Measurements from ENCODE around the gene TYMS.

TYMS gene

DNA sequence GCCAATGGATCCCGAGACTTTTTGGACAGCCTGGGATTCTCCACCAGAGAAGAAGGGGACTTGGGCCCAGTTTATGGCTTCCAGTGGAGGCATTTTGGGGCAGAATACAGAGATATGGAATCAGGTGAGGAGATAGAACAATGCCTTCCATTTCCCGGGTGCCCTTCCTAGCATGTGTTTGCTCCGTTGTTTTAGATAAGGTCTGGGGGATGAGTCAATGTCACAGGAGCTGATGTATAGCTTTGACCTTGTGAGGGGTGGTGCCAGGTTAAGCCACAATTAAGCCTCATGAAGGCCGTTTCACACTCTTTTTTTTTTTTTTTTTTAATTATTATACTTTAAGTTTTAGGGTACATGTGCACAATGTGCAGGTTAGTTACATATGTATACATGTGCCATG lies 4.7 kb downstream of the TYMS start:
- Histone ChIP-seq H3K27ac (ENCODE audit: low read depth, low read length) (no peak overlapping the region), H3K4me3 (ENCODE audit: low read depth, low read length) (no peak overlapping the region), H3K4me1 (ENCODE audit: control insufficient read depth, insufficient read depth, low read length) (peaks cover 7% of the 10 kb centered on the region; the same call in 1 of the 2 replicates), H3K9me3 (ENCODE audit: control insufficient read depth, insufficient read depth, low read depth, low read length) (peaks cover 8% of the 10 kb centered on the region; the same call in 1 of the 2 replicates), H3K27me3 (ENCODE audit: control insufficient read depth, insufficient read depth, low read length) (no peaks in the 10 kb centered on the region), H3K36me3 (ENCODE audit: control insufficient read depth, insufficient read depth, low read length) (peaks cover 50% of the 10 kb centered on the region), H3K9ac (ENCODE audit: low read length) (no peak overlapping the region)

DNA sequence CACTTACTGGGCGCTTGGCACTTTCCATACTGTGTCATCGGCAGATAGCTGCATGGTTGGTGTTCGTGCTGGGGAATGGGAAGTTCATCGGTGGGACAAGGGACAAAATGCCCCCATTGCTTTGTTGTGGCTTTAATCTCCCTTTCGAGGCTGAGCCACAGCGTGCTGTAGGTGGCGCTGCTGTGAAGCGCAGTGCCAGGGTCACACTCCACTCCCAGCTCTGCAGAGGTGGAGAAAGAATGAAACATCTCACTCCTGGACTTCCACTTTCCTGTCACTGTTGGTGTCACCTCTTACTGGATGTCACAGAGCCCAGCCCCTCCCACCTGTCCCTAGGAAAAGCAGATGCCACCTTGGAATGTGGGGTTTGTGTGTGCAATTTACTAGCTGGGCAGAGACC lies 8.7 kb downstream of the TYMS start:
- Histone ChIP-seq H3K9ac (ENCODE audit: low read length) (no peak overlapping the region), H3K4me3 (ENCODE audit: low read depth, low read length) (no peak overlapping the region), H3K4me1 (ENCODE audit: control insufficient read depth, insufficient read depth, low read length) (no peaks in the 10 kb centered on the region), H3K27me3 (ENCODE audit: control insufficient read depth, insufficient read depth, low read length) (no peaks in the 10 kb centered on the region), H3K36me3 (ENCODE audit: control insufficient read depth, insufficient read depth, low read length) (peaks cover 65% of the 10 kb centered on the region), H3K9me3 (ENCODE audit: control insufficient read depth, insufficient read depth, low read depth, low read length) (peaks cover 6% of the 10 kb centered on the region; the same call in 1 of the 2 replicates), H3K27ac (ENCODE audit: low read depth, low read length) (no peak overlapping the region)

DNA sequence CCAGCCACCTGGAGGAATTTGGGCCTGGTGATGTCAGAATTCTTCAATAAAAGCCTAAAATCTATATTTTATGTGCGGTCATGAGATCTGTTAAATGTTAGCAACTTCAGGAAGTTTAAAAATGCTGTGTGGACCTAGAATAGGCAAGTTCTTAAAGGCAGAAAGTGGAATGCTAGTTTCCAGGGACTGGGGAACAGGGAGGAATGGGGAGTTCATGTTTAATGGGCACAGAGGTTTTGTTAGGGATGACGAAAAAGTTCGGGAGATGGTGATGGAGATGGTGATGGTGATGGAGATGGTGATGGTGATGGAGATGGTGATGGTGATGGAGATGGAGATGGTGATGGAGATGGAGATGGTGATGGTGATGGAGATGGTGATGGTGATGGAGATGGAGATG lies 9.2 kb downstream of the TYMS start:
- Histone ChIP-seq H3K4me1 (ENCODE audit: control insufficient read depth, insufficient read depth, low read length) (no peaks in the 10 kb centered on the region), H3K36me3 (ENCODE audit: control insufficient read depth, insufficient read depth, low read length) (peaks cover 65% of the 10 kb centered on the region), H3K4me3 (ENCODE audit: low read depth, low read length) (no peak overlapping the region), H3K9me3 (ENCODE audit: control insufficient read depth, insufficient read depth, low read depth, low read length) (peaks cover 5% of the 10 kb centered on the region; the same call in 1 of the 2 replicates), H3K9ac (ENCODE audit: low read length) (no peak overlapping the region), H3K27me3 (ENCODE audit: control insufficient read depth, insufficient read depth, low read length) (no peaks in the 10 kb centered on the region), H3K27ac (ENCODE audit: low read depth, low read length) (no peak overlapping the region)

DNA sequence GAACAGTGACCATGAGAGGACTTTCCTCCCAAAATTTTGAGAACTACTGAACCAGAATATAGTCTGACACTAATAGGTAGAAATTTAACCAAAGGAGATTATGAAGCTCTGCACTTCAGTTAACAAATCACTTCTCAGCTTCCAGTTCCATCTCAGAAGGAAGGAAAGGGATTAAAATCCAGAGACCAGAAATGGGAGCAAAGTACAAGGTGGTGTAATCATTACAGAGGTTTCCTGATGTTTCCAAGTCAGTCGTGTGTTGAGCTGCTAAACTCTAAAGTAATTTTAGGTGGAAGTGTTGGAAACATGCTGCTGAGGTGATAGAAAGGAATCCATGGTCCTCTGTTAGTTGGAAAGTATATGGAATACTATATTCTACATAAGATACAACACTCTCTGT lies 10.8 kb downstream of the TYMS start:
- H3K27ac ChIP-seq (ENCODE audit: low read depth, low read length): no peak overlapping the region
- peaks cover 71% of the 10 kb centered on the region for H3K36me3 ChIP-seq (ENCODE audit: control insufficient read depth, insufficient read depth, low read length)
- no peaks in the 10 kb centered on the region for H3K4me1 ChIP-seq (ENCODE audit: control insufficient read depth, insufficient read depth, low read length)
- no peak overlapping the region for H3K9ac ChIP-seq (ENCODE audit: low read length)
- H3K9me3 ChIP-seq (ENCODE audit: control insufficient read depth, insufficient read depth, low read depth, low read length): no peaks in the 10 kb centered on the region
- H3K4me3 ChIP-seq (ENCODE audit: low read depth, low read length): no peak overlapping the region
- H3K27me3 ChIP-seq (ENCODE audit: control insufficient read depth, insufficient read depth, low read length): no peaks in the 10 kb centered on the region

DNA sequence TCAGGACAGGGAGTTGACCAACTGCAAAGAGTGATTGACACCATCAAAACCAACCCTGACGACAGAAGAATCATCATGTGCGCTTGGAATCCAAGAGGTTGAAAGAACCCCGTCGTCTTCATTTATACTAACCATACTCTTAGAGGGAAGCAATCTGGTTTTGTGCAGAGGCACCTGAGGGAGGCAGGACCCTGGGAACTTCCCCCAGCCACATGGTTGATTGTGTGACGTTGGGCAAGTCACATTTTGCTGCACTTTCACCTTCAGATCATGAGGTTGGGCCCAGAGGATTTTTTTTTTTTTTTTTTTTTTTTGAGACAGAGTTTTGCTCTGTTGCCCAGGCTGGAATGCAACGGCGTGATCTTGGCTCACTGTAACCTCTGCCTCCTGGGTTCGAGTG lies 11.6 kb downstream of the TYMS start:
- H3K9ac ChIP-seq (ENCODE audit: low read length): no peak overlapping the region
- H3K36me3 ChIP-seq (ENCODE audit: control insufficient read depth, insufficient read depth, low read length): peaks cover 79% of the 10 kb centered on the region
- no peaks in the 10 kb centered on the region for H3K9me3 ChIP-seq (ENCODE audit: control insufficient read depth, insufficient read depth, low read depth, low read length)
- H3K27me3 ChIP-seq (ENCODE audit: control insufficient read depth, insufficient read depth, low read length): no peaks in the 10 kb centered on the region
- no peak overlapping the region for H3K27ac ChIP-seq (ENCODE audit: low read depth, low read length)
- no peaks in the 10 kb centered on the region for H3K4me1 ChIP-seq (ENCODE audit: control insufficient read depth, insufficient read depth, low read length)
- H3K4me3 ChIP-seq (ENCODE audit: low read depth, low read length): no peak overlapping the region

DNA sequence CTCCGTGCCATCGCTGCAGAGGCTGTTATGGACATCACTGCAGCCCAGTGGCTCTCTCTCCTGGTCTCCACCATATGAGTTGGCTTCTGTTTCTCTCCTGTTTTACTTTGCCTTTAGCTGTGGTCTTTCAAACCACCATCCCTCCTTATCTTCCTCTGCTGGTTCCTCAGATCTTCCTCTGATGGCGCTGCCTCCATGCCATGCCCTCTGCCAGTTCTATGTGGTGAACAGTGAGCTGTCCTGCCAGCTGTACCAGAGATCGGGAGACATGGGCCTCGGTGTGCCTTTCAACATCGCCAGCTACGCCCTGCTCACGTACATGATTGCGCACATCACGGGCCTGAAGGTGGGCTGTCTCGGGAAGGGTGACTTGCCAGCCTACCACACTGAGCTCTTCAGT lies 13.1 kb downstream of the TYMS start:
- no peaks in the 10 kb centered on the region for H3K9me3 ChIP-seq (ENCODE audit: control insufficient read depth, insufficient read depth, low read depth, low read length)
- no peaks in the 10 kb centered on the region for H3K27me3 ChIP-seq (ENCODE audit: control insufficient read depth, insufficient read depth, low read length)
- H3K27ac ChIP-seq (ENCODE audit: low read depth, low read length): no peak overlapping the region
- no peaks in the 10 kb centered on the region for H3K4me1 ChIP-seq (ENCODE audit: control insufficient read depth, insufficient read depth, low read length)
- H3K9ac ChIP-seq (ENCODE audit: low read length): no peak overlapping the region
- peaks cover 91% of the 10 kb centered on the region for H3K36me3 ChIP-seq (ENCODE audit: control insufficient read depth, insufficient read depth, low read length)
- no peak overlapping the region for H3K4me3 ChIP-seq (ENCODE audit: low read depth, low read length)

DNA sequence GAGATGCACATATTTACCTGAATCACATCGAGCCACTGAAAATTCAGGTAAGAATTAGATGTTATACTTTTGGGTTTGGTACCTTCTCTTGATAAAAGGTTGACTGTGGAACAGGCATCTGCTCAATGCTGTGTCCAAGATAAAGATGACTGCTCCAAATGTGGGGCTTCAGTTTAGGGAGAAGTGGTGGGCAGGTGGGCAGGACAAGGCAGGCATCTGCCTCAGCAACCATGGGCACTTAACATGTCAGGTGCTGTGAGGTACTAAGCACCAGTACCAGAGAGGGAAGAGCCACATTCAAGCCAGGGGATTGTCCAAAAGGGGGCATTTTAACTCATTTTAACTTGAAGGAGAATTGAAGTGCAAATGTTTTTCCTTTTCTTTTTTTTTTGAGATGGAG lies 14.0 kb downstream of the TYMS start:
- peaks cover 93% of the 10 kb centered on the region for H3K36me3 ChIP-seq (ENCODE audit: control insufficient read depth, insufficient read depth, low read length)
- no peaks in the 10 kb centered on the region for H3K27me3 ChIP-seq (ENCODE audit: control insufficient read depth, insufficient read depth, low read length)
- H3K9ac ChIP-seq (ENCODE audit: low read length): no peak overlapping the region
- H3K4me3 ChIP-seq (ENCODE audit: low read depth, low read length): no peak overlapping the region
- H3K4me1 ChIP-seq (ENCODE audit: control insufficient read depth, insufficient read depth, low read length): no peaks in the 10 kb centered on the region
- no peak overlapping the region for H3K27ac ChIP-seq (ENCODE audit: low read depth, low read length)
- no peaks in the 10 kb centered on the region for H3K9me3 ChIP-seq (ENCODE audit: control insufficient read depth, insufficient read depth, low read depth, low read length)

DNA sequence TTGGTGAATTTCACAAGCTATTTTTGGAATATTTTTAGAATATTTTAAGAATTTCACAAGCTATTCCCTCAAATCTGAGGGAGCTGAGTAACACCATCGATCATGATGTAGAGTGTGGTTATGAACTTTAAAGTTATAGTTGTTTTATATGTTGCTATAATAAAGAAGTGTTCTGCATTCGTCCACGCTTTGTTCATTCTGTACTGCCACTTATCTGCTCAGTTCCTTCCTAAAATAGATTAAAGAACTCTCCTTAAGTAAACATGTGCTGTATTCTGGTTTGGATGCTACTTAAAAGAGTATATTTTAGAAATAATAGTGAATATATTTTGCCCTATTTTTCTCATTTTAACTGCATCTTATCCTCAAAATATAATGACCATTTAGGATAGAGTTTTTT lies 15.9 kb downstream of the TYMS start:
- Histone ChIP-seq H3K36me3 (ENCODE audit: control insufficient read depth, insufficient read depth, low read length) (peaks cover 93% of the 10 kb centered on the region), H3K27ac (ENCODE audit: low read depth, low read length) (no peak overlapping the region), H3K9me3 (ENCODE audit: control insufficient read depth, insufficient read depth, low read depth, low read length) (no peaks in the 10 kb centered on the region), H3K9ac (ENCODE audit: low read length) (no peak overlapping the region), H3K4me3 (ENCODE audit: low read depth, low read length) (no peak overlapping the region), H3K4me1 (ENCODE audit: control insufficient read depth, insufficient read depth, low read length) (no peaks in the 10 kb centered on the region), H3K27me3 (ENCODE audit: control insufficient read depth, insufficient read depth, low read length) (no peaks in the 10 kb centered on the region)

DNA sequence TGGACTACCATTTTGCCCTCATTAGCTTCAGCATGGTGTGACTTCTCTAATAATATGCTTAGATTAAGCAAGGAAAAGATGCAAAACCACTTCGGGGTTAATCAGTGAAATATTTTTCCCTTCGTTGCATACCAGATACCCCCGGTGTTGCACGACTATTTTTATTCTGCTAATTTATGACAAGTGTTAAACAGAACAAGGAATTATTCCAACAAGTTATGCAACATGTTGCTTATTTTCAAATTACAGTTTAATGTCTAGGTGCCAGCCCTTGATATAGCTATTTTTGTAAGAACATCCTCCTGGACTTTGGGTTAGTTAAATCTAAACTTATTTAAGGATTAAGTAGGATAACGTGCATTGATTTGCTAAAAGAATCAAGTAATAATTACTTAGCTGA lies 16.3 kb downstream of the TYMS start:
- peaks cover 93% of the 10 kb centered on the region for H3K36me3 ChIP-seq (ENCODE audit: control insufficient read depth, insufficient read depth, low read length)
- H3K4me1 ChIP-seq (ENCODE audit: control insufficient read depth, insufficient read depth, low read length): no peaks in the 10 kb centered on the region
- no peak overlapping the region for H3K27ac ChIP-seq (ENCODE audit: low read depth, low read length)
- H3K4me3 ChIP-seq (ENCODE audit: low read depth, low read length): no peak overlapping the region
- no peaks in the 10 kb centered on the region for H3K27me3 ChIP-seq (ENCODE audit: control insufficient read depth, insufficient read depth, low read length)
- no peaks in the 10 kb centered on the region for H3K9me3 ChIP-seq (ENCODE audit: control insufficient read depth, insufficient read depth, low read depth, low read length)
- H3K9ac ChIP-seq (ENCODE audit: low read length): no peak overlapping the region

DNA sequence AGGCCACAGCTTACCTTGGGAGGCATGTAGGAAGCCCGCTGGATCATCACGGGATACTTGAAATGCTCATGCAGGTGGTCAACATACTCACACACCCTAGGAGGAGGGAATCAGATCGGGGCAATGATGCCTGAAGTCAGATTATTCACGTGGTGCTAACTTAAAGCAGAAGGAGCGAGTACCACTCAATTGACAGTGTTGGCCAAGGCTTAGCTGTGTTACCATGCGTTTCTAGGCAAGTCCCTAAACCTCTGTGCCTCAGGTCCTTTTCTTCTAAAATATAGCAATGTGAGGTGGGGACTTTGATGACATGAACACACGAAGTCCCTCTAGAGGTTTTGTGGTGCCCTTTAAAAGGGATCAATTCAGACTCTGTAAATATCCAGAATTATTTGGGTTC lies 17.9 kb downstream of the TYMS start:
- peaks cover 88% of the 10 kb centered on the region for H3K36me3 ChIP-seq (ENCODE audit: control insufficient read depth, insufficient read depth, low read length)
- H3K4me3 ChIP-seq (ENCODE audit: low read depth, low read length): no peak overlapping the region
- no peak overlapping the region for H3K9ac ChIP-seq (ENCODE audit: low read length)
- no peaks in the 10 kb centered on the region for H3K27me3 ChIP-seq (ENCODE audit: control insufficient read depth, insufficient read depth, low read length)
- no peaks in the 10 kb centered on the region for H3K4me1 ChIP-seq (ENCODE audit: control insufficient read depth, insufficient read depth, low read length)
- H3K9me3 ChIP-seq (ENCODE audit: control insufficient read depth, insufficient read depth, low read depth, low read length): no peaks in the 10 kb centered on the region
- no peak overlapping the region for H3K27ac ChIP-seq (ENCODE audit: low read depth, low read length)

DNA sequence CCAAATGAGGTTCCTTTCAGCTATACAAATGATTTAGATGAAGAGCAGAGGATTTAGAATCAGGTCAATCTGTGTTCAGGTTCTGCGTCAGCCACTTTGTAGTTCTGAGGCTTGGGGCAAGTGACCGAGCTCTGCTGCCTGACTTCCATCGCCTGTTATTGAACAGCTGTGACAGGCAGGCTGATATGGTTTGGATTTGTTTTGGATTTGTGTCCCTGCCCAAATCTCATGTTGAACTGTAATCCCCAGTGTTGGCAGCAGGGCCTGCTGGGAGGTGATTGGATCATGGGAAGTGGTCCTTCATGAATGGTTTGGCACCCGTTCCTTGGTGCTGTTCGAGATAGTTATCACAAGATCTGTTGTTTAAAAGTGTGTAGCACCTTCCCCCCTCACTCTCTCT lies 18.6 kb downstream of the TYMS start:
- H3K4me1 ChIP-seq (ENCODE audit: control insufficient read depth, insufficient read depth, low read length): no peaks in the 10 kb centered on the region
- H3K27ac ChIP-seq (ENCODE audit: low read depth, low read length): no peak overlapping the region
- peaks cover 87% of the 10 kb centered on the region for H3K36me3 ChIP-seq (ENCODE audit: control insufficient read depth, insufficient read depth, low read length)
- H3K9me3 ChIP-seq (ENCODE audit: control insufficient read depth, insufficient read depth, low read depth, low read length): no peaks in the 10 kb centered on the region
- H3K27me3 ChIP-seq (ENCODE audit: control insufficient read depth, insufficient read depth, low read length): no peaks in the 10 kb centered on the region
- H3K9ac ChIP-seq (ENCODE audit: low read length): no peak overlapping the region
- no peak overlapping the region for H3K4me3 ChIP-seq (ENCODE audit: low read depth, low read length)

DNA sequence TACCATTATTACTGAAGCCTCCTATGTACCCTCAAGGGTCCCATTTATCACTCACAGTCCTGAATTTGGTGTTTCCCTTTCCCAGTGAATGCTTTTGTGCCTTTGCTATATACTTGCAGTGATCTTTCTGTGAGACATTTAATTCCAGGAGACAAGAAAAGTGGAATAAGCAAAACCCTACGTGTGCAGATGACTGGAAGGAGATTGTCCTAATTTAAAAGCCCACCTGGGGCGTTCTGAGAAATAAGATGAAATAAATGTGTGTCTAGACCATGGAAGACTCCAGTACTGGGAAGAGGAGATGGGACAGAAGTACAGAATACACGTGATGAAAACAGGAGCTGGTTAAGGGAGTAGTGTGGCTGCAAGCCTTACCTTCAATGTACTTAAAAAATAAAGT lies 19.3 kb downstream of the TYMS start:
- H3K36me3 ChIP-seq (ENCODE audit: control insufficient read depth, insufficient read depth, low read length): peaks cover 87% of the 10 kb centered on the region

More for the DNA sequence above, 19.3 kb downstream of the TYMS start:
- Histone ChIP-seq H3K4me3 (ENCODE audit: low read depth, low read length) (no peak overlapping the region), H3K9ac (ENCODE audit: low read length) (no peak overlapping the region), H3K27ac (ENCODE audit: low read depth, low read length) (no peak overlapping the region), H3K27me3 (ENCODE audit: control insufficient read depth, insufficient read depth, low read length) (no peaks in the 10 kb centered on the region), H3K4me1 (ENCODE audit: control insufficient read depth, insufficient read depth, low read length) (no peaks in the 10 kb centered on the region), H3K9me3 (ENCODE audit: control insufficient read depth, insufficient read depth, low read depth, low read length) (no peaks in the 10 kb centered on the region)
